Ovary (tissue), 9 donors: ENCODE data around the gene DNER. TPM values are rescaled to one million over a fixed set of nuclear protein-coding genes. Genes with fewer than 3 reads are reported as not detected.

Source experiments
- DNase-seq, 5 donors: peaks; one replicate each; pipeline ENCODE4 v3.0.0-alpha.2; 2019 to 2020
- H3K27ac ChIP-seq, 2 donors: fragments of 200-600 bp; one replicate each; pipeline versions ENCODE4 v1.5.1 to v1.8.0; 2019 to 2022
- H3K27me3 ChIP-seq: fragments of 200-600 bp; one replicate; pipeline ENCODE4 v1.8.0; 2022
- H3K36me3 ChIP-seq: fragments of 200-600 bp; sonication (generic); one replicate; pipeline ENCODE4 v1.5.1; 2019
- H3K4me1 ChIP-seq: one replicate; pipeline ENCODE4 v1.8.1; 2013; ENCODE audit warnings: mild to moderate bottlenecking, moderate library complexity; ENCODE audit not compliant: insufficient read depth
- H3K4me3 ChIP-seq: fragments of 200-600 bp; sonication (generic); one replicate; pipeline ENCODE4 v1.5.1; 2017
- H3K9me3 ChIP-seq, 2 donors: fragments of 200-600 bp in 1 of 2; sonication (generic) in 1 of 2; one replicate each; pipeline versions ENCODE4 v1.5.1 to v1.8.1; 2013 to 2019; ENCODE audit warnings: mild to moderate bottlenecking in 1 of 2, moderate library complexity in 1 of 2
- EP300 ChIP-seq: sonication (generic); formaldehyde crosslinking; IDR thresholded peaks from one replicate; pipeline ENCODE4 v1.6.1; 2017; ENCODE audit warnings: antibody characterized with exemption
- POLR2A ChIP-seq: fragments of 450-650 bp; IDR thresholded peaks from one replicate; pipeline ENCODE4 v1.6.1; 2017; ENCODE audit warnings: antibody characterized with exemption, mild to moderate bottlenecking, moderate library complexity
- WGBS, 3 donors: extraction: QIAGEN DNeasy Blood & Tissue Kit in 1 of 3; methylation state at CpG; one replicate each; pipeline versions ENCODE4 v1.1.5 to v1.1.7; 2013 to 2017; 5-methylcytosine and 5-hydroxymethylcytosine counted together
- intact Hi-C, 4 donors: fragments of 100-400 bp; cut with DNase I; formaldehyde crosslinking; loops; one replicate each; pipeline versions ENCODE4 v1.11.0 to v1.15.1; 2022 to 2023
- polyA plus RNA-seq, 2 donors: library from polyadenylated mRNA; stranded (reverse); fragments of 200-250 nt in 1 of 2; fragments of 350-450 nt in 1 of 2; fragmentation: Illumina TruSeq in 1 of 2; extraction: RNeasy Lipid Tissue Mini Kit (QIAGEN cat#74804) in 1 of 2; gene quantifications; one replicate each; pipeline ENCODE4 v1.2.3, GENCODE V29; 2013 to 2014
- total RNA-seq, 7 donors: library from RNA; depleted of rRNA in 2 of 7; stranded (reverse); fragments of >200 nt in 2 of 7; fragmentation: NEBNext Ultra II Directional in 3 of 7; extraction: Animal tissue kit (Norgen Biotek cat#: 25700) in 3 of 7; gene quantifications; one replicate each; pipeline versions ENCODE4 v1.1.0 to v1.2.4, GENCODE V29; 2016 to 2023
- TF ChIP-seq, protein P1 (sequence below), 3 donors: fragments of 450-650 bp in 2 of 3; fragments of 200-600 bp in 1 of 3; IDR thresholded peaks; one replicate each; pipeline versions ENCODE4 v1.5.1 to v1.8.0; 2016 to 2022; ENCODE audit warnings: antibody characterized with exemption in 3 of 3, mild to moderate bottlenecking in 1 of 3
- donor health status: DM: no; HTN: no; CAD: no; lungs with moderate emphysema.
- donor health status: DM: no; HTN: no; CAD: no.
- donor health status: Bipolar disorder and iron deficiency.
- donor health status: DM: yes; HTN: yes; CAD: no.
- donor health status: DM: no; HTN: no; CAD: no.
- donor health status: DM: yes; HTN: yes; CAD: no.

Gene DNER
- total and polyA plus RNA-seq, 9 donors, result 0.17 to 2.7 (median 1.2) TPM; not detected in 1

DNA sequence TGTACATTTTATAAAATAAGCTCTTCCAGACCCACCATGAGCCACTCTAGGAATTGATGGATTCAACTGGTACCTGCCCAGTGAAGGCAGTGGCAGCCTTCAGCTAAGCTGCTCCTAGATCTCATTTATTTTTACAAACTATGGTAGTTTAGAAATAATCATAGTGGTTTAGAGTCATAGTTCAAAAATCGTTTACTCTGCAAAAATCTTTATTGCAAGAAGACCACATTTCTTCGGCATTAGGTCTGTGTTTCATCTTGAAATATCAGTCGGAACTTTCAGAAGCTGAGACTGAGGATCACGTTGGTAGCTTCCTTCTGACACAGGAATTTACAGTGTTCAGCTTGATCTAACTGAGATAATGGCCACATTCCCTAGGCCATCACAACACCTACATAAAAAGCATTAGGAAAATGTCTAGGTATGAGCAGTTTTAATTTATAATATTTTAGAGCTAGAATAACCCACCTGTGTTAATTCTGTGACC is 237.0 kb downstream of the DNER start:
- TF ChIP-seq EP300 (no peak), POLR2A (no peak)
- TF ChIP-seq, protein P1, sequence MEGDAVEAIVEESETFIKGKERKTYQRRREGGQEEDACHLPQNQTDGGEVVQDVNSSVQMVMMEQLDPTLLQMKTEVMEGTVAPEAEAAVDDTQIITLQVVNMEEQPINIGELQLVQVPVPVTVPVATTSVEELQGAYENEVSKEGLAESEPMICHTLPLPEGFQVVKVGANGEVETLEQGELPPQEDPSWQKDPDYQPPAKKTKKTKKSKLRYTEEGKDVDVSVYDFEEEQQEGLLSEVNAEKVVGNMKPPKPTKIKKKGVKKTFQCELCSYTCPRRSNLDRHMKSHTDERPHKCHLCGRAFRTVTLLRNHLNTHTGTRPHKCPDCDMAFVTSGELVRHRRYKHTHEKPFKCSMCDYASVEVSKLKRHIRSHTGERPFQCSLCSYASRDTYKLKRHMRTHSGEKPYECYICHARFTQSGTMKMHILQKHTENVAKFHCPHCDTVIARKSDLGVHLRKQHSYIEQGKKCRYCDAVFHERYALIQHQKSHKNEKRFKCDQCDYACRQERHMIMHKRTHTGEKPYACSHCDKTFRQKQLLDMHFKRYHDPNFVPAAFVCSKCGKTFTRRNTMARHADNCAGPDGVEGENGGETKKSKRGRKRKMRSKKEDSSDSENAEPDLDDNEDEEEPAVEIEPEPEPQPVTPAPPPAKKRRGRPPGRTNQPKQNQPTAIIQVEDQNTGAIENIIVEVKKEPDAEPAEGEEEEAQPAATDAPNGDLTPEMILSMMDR (IDR thresholded peaks at IDR 0.05), result no peak
- H3K27me3 ChIP-seq, result no peaks in the 10 kb centered on the region
- H3K27ac ChIP-seq, result no peak overlapping the region
- no peaks in the 10 kb centered on the region for H3K9me3 ChIP-seq
- DNase-seq, result no peak
- no peaks in the 10 kb centered on the region for H3K36me3 ChIP-seq
- no peaks in the 10 kb centered on the region for H3K4me1 ChIP-seq
- 44 to 57% (median 51%) methylated on average over 4 of the region's 4 CpGs for WGBS, 3 donors
- intact Hi-C loops, result no loop called here
- H3K4me3 ChIP-seq, result no peak overlapping the region

DNA sequence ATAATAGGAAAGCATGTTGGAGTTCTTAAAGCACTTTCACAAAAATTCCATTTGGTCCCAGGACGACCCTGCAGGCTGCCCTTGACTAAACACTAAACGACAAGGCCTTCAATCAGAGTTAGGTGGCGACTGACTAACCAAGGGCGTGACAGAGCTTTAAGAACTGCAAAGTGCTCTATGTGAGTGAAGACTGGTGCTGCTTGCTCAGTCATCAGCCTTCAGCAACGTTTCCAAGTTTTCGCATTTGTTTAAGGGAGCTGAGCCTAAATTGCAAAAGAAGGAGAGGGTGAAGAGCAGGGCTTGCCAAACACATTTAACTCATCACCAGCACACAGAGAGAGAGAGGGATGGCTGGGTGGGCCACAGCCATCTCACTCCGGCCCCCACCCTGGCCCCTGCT is 238.6 kb downstream of the DNER start:
- intact Hi-C loops, result no loop called here
- 58 to 64% (median 60%) methylated on average over 7 of the region's 7 CpGs for WGBS, 3 donors

DNA sequence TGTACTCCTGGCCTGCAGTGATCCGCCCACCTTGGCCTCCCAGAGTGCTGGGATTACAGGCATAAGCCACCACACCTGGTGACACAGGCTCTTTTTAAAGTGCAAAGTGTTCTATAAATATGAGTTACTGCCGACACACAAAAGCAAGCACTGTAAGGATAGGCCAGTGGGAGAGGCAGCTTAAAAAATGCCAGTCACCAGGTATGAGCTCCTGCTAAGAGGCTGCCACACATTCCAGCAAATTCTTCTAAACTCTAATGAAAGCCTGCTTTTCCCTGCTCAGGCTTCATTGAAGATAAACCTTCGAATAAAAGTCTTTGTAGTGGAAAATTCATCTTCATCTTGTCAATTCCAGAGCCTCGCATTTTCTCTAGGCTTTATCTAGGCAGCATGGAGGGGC is 240.2 kb downstream of the DNER start:
- Histone ChIP-seq H3K36me3 (no peaks in the 10 kb centered on the region), H3K4me1 (no peaks in the 10 kb centered on the region), H3K9me3 (no peaks in the 10 kb centered on the region), H3K27me3 (no peaks in the 10 kb centered on the region), H3K27ac (no peak overlapping the region), H3K4me3 (no peak overlapping the region)
- TF ChIP-seq, protein P1 (IDR thresholded peaks at IDR 0.05), result no peak
- no peak for TF ChIP-seq EP300
- TF ChIP-seq POLR2A, result no peak
- intact Hi-C loops, result no loop called here
- WGBS, 3 donors, result 79 to 87% (median 84%) methylated on average over 4 of the region's 4 CpGs
- no peak for DNase-seq

More for the DNA sequence above, 238.6 kb downstream of the DNER start:
- Histone ChIP-seq H3K36me3 (no peaks in the 10 kb centered on the region), H3K27ac (no peak overlapping the region), H3K4me1 (no peaks in the 10 kb centered on the region), H3K27me3 (no peaks in the 10 kb centered on the region), H3K4me3 (no peak overlapping the region), H3K9me3 (no peaks in the 10 kb centered on the region)
- TF ChIP-seq, protein P1 (IDR thresholded peaks at IDR 0.05), result no peak
- TF ChIP-seq EP300 (no peak), POLR2A (no peak)
- no peak for DNase-seq

DNA sequence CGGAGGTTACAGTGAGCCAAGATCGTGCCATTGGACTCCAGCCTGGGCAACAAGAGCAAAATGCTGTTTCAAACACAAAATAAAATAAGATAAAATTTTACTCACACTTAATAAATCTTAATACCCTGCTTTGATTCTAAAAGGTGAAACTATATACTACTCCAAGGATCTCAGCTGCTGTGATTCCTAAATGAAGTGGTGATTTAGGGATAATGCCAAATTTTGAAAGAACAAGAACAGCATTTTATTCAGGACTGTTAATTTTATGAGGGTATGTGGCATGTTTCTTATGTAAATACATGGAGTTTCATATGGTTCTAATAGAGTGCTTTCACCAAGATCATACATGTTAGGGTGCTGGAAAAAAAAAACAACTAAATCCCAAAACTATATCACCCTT is 243.6 kb downstream of the DNER start:
- intact Hi-C loops, result no loop called here
- 88 to 96% (median 92%) methylated on average over 2 of the region's 2 CpGs for WGBS, 3 donors
- H3K36me3 ChIP-seq, result no peaks in the 10 kb centered on the region
- no peak overlapping the region for H3K4me3 ChIP-seq
- no peaks in the 10 kb centered on the region for H3K27me3 ChIP-seq
- H3K27ac ChIP-seq, result no peak overlapping the region
- H3K9me3 ChIP-seq, result no peaks in the 10 kb centered on the region
- H3K4me1 ChIP-seq, result peaks cover 4% of the 10 kb centered on the region
- TF ChIP-seq POLR2A, result no peak
- TF ChIP-seq EP300, result no peak
- TF ChIP-seq, protein P1 (IDR thresholded peaks at IDR 0.05), result no peak
- no peak for DNase-seq
